ENCODE results near the gene GRIN3B.
A peak's percentile ranks its signal among the peaks of the same experiment; 100 is the strongest.

Gene GRIN3B

DNA sequence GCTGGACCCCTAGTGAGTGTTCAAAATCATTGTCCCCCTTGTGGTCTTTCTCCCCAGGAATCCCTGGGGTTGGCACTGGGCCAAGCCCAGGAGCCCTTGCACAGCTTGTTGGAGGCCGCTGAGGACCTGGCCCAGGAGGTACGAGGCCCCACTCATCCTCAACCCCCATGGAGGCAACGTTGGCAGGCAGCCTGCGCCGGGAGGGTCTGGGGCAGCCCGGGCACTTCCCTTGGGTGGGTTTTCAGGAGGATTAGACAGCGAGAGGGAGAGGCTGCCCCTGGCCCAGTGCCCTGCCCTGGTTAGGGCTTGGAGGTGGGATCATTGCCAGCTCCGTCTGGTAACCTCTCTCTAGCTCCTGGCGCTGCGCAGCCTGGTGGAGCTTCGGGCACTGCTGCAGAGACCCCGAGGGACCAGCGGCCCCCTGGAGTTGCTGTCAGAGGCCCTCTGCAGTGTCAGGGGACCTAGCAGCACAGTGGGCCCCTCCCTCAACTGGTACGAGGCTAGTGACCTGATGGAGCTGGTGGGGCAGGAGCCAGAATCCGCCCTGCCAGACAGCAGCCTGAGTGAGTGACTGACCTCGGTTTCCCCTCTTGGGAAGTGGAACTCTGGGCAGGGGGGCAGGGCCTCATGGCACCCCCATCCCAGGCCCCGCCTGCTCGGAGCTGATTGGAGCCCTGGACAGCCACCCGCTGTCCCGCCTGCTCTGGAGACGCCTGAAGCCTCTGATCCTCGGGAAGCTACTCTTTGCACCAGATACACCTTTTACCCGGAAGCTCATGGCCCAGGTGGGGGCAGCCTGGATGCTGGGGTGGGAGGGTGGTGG lies 42.7 kb downstream of the GRIN3B start:
- no peak overlapping the region for H3K27ac ChIP-seq (ENCODE audit: extremely low read depth, low read depth, low read length)
- no peaks in the 10 kb centered on the region for H3K9me3 ChIP-seq (ENCODE audit: control insufficient read depth, insufficient read depth, low read depth, low read length)
- no peak overlapping the region for H3K4me3 ChIP-seq (ENCODE audit: low read depth, low read length)
- CTCF ChIA-PET = no interaction called here
- POLR2A ChIA-PET = interaction anchor here (0.6 to 5.8 kb wide), 2 partner anchors 15 to 19 kb away, joined by 3 to 60 read pairs; partner anchors contain the start of gene CNN2
- peaks cover 0 to 22% of the 10 kb centered on the region in 2 experiments; a peak in 2 of 3 replicates for H3K36me3 ChIP-seq (ENCODE audit: control insufficient read depth in 2 of 2, insufficient read depth in 1 of 2, low read length in 2 of 2)
- H3K4me1 ChIP-seq (ENCODE audit: control insufficient read depth, insufficient read depth, low read length) = no peaks in the 10 kb centered on the region; the same call in 1 of the 2 replicates
- TF ChIP-seq ZNF416 (tag by site-specific recombination; IDR thresholded peaks at IDR 0.05) (no peak), ZIC2 (tag by site-specific recombination; IDR thresholded peaks at IDR 0.05) (peak; percentile 87), ZNF785 (tag by site-specific recombination; IDR thresholded peaks at IDR 0.05) (no peak), ZNF561 (tag by site-specific recombination; IDR thresholded peaks at IDR 0.05; ENCODE audit: borderline replicate concordance) (0 out of 2 replicates have a peak, but pooled peaks have one; percentile 57), ZNF654 (tag by site-specific recombination; IDR thresholded peaks at IDR 0.05; ENCODE audit: low read depth) (no peak), ZNF133 (tag by site-specific recombination; IDR thresholded peaks at IDR 0.05) (no peak), IKZF3 (tag by site-specific recombination; IDR thresholded peaks at IDR 0.05) (no peak), BCL11A (tag by site-specific recombination; IDR thresholded peaks at IDR 0.05; ENCODE audit: low read depth) (no peak), ZNF184 (tag by site-specific recombination; IDR thresholded peaks at IDR 0.05) (peak; percentile 92), KLF8 (tag by site-specific recombination; IDR thresholded peaks at IDR 0.05) (no peak), ZNF501 (tag by site-specific recombination; IDR thresholded peaks at IDR 0.05) (no peak), ZNF585B (tag by site-specific recombination; IDR thresholded peaks at IDR 0.05) (no peak), KLF10 (tag by site-specific recombination; IDR thresholded peaks at IDR 0.05) (peak; percentile 62; the same call in 1 of the 2 replicates), ZNF433 (tag by site-specific recombination; IDR thresholded peaks at IDR 0.05; ENCODE audit: low read depth) (no peak; the same call in 1 of the 2 replicates), ZNF280D (tag by site-specific recombination; IDR thresholded peaks at IDR 0.05) (no peak), ZNF280C (tag by site-specific recombination; IDR thresholded peaks at IDR 0.05) (no peak), EGR2 (tag by site-specific recombination; IDR thresholded peaks at IDR 0.05; ENCODE audit: low read depth) (no peak), ZNF174 (tag by site-specific recombination; IDR thresholded peaks at IDR 0.05) (no peak), RBAK (tag by site-specific recombination; IDR thresholded peaks at IDR 0.05) (no peak), ZNF76 (tag by site-specific recombination; IDR thresholded peaks at IDR 0.05; ENCODE audit: borderline replicate concordance, low read depth) (no peak), TSHZ1 (tag by site-specific recombination; IDR thresholded peaks at IDR 0.05; ENCODE audit: borderline replicate concordance) (no peak), ZFP69B (tag by site-specific recombination; IDR thresholded peaks at IDR 0.05) (no peak)
- TF ChIP-seq, protein P1, sequence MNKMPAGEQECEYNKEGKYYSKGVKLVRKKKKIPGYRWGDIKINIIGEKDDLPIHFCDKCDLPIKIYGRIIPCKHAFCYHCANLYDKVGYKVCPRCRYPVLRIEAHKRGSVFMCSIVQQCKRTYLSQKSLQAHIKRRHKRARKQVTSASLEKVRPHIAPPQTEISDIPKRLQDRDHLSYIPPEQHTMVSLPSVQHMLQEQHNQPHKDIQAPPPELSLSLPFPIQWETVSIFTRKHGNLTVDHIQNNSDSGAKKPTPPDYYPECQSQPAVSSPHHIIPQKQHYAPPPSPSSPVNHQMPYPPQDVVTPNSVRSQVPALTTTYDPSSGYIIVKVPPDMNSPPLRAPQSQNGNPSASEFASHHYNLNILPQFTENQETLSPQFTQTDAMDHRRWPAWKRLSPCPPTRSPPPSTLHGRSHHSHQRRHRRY (tag by site-specific recombination; IDR thresholded peaks at IDR 0.05) = no peak
- TF ChIP-seq, protein P2, sequence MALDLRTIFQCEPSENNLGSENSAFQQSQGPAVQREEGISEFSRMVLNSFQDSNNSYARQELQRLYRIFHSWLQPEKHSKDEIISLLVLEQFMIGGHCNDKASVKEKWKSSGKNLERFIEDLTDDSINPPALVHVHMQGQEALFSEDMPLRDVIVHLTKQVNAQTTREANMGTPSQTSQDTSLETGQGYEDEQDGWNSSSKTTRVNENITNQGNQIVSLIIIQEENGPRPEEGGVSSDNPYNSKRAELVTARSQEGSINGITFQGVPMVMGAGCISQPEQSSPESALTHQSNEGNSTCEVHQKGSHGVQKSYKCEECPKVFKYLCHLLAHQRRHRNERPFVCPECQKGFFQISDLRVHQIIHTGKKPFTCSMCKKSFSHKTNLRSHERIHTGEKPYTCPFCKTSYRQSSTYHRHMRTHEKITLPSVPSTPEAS (tag by site-specific recombination; IDR thresholded peaks at IDR 0.05) = no peak
- TF ChIP-seq, protein P3, sequence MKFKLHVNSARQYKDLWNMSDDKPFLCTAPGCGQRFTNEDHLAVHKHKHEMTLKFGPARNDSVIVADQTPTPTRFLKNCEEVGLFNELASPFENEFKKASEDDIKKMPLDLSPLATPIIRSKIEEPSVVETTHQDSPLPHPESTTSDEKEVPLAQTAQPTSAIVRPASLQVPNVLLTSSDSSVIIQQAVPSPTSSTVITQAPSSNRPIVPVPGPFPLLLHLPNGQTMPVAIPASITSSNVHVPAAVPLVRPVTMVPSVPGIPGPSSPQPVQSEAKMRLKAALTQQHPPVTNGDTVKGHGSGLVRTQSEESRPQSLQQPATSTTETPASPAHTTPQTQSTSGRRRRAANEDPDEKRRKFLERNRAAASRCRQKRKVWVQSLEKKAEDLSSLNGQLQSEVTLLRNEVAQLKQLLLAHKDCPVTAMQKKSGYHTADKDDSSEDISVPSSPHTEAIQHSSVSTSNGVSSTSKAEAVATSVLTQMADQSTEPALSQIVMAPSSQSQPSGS (tag by site-specific recombination; IDR thresholded peaks at IDR 0.05; ENCODE audit: low read depth) = no peak
